HepG2 (cell line): ENCODE data around the gene ARL10. TPM values are rescaled to one million over a fixed set of nuclear protein-coding genes. Genes with fewer than 3 reads are reported as not detected.

ENCODE experiments used
- ATAC-seq: fragments of 200-7000 bp; cut with Tn5 transposase; 3 replicates; pipeline ENCODE4 v1.9.1; 2020; ENCODE audit warnings: mild to moderate bottlenecking, moderate library complexity
- BruUV-seq: library from RNA; stranded (reverse); fragments of 400-500 nt; replicated peaks from 2 replicates; lab custom pipeline; 2021; lab: Mats Ljungman, UMichigan
- CTCF ChIA-PET: fragments of 300-600 bp; formaldehyde crosslinking; extraction: SDS; loops from one replicate; lab custom pipeline; 2021; ENCODE audit warnings: low total read pairs, inconsistent platforms, low intra/inter-chr PET ratio; lab: Yijun Ruan, JAX
- POLR2A ChIA-PET: fragments of 350-600 bp; sonication (Branson Sonifier 250); formaldehyde crosslinking; loops from one replicate; lab custom pipeline; 2020; ENCODE audit warnings: antibody characterized with exemption, inconsistent platforms; lab: Yijun Ruan, JAX
- DNase-seq: peaks from one replicate; pipeline ENCODE4 v3.0.0-alpha.2; 2015; ENCODE audit warnings: low spot score
- FAIRE-seq: peaks from 3 replicates; lab custom pipeline; 2011; peaks lifted over from hg19 to GRCh38; lab: Jason Lieb, UNC
- H2AFZ ChIP-seq: one replicate; pipeline ENCODE4 v1.6.1; 2011; ENCODE audit warnings: low read length, inconsistent platforms
- H3K27ac ChIP-seq: fragments of 300-600 bp; 3 replicates; pipeline ENCODE4 v1.8.0; 2011; ENCODE audit warnings: mixed run types, mild to moderate bottlenecking, mixed read lengths, low read length, inconsistent platforms; ENCODE audit not compliant: insufficient read depth; ENCODE audit errors: extremely low read length
- H3K27me3 ChIP-seq, 2 experiments: fragments of 200-600 bp in 1 of 2; 2 replicates in 1 of 2; 3 replicates in 1 of 2; pipeline versions ENCODE4 v1.6.0 to v1.8.0; 2011; ENCODE audit warnings: low read length in 2 of 2, mild to moderate bottlenecking in 2 of 2, moderate library complexity in 2 of 2, inconsistent platforms in 1 of 2; ENCODE audit not compliant: insufficient read depth in 2 of 2, control insufficient read depth in 1 of 2
- H3K36me3 ChIP-seq, 2 experiments: fragments of 200-600 bp in 1 of 2; replicated peaks in 1 of 2; 2 replicates in 1 of 2; 3 replicates in 1 of 2; pipeline versions ENCODE4 v1.5.1 to v1.8.0; 2011; ENCODE audit warnings: low read length in 2 of 2, inconsistent platforms in 1 of 2; ENCODE audit not compliant: insufficient read depth in 2 of 2, control insufficient read depth in 1 of 2
- H3K4me1 ChIP-seq: 2 replicates; pipeline ENCODE4 v1.5.1; 2012; ENCODE audit warnings: low read length, inconsistent platforms; ENCODE audit not compliant: insufficient read depth
- H3K4me2 ChIP-seq: 2 replicates; pipeline ENCODE4 v1.6.0; 2011; ENCODE audit warnings: low read depth, low read length, inconsistent platforms
- H3K4me3 ChIP-seq, 3 experiments: fragments of 200-600 bp in 1 of 3; sonication (generic), shearing (Covaris generic) in 1 of 3; replicated peaks in 1 of 3; 2 replicates each; pipeline ENCODE4 v1.5.1; 2011 to 2016; ENCODE audit warnings: low read length in 3 of 3, inconsistent platforms in 2 of 3, low read depth in 2 of 3, mild to moderate bottlenecking in 2 of 3, control low read depth in 1 of 3, mixed read lengths in 1 of 3; ENCODE audit not compliant: insufficient read depth in 1 of 3
- H3K79me2 ChIP-seq: one replicate; pipeline ENCODE4 v1.6.1; 2011; ENCODE audit warnings: low read length, inconsistent platforms; ENCODE audit not compliant: insufficient read depth
- H3K9ac ChIP-seq: 2 replicates; pipeline ENCODE4 v1.6.0; 2011; ENCODE audit warnings: mild to moderate bottlenecking, low read depth, low read length, inconsistent platforms; ENCODE audit not compliant: insufficient read depth
- H3K9me3 ChIP-seq: 2 replicates; pipeline ENCODE4 v1.5.1; 2012; ENCODE audit warnings: mild to moderate bottlenecking, low read length
- H4K20me1 ChIP-seq: 2 replicates; pipeline ENCODE4 v1.6.0; 2011; ENCODE audit warnings: inconsistent platforms, mild to moderate bottlenecking, low read length, moderate library complexity; ENCODE audit not compliant: insufficient read depth
- CBX1 ChIP-seq: IDR thresholded peaks from one replicate; pipeline ENCODE4 v1.6.1; 2016; ENCODE audit warnings: antibody characterized with exemption, low read depth
- DMAP1 ChIP-seq: IDR thresholded peaks from 2 replicates; pipeline ENCODE4 v1.6.1; 2016
- HNRNPUL1 ChIP-seq: fragments of 200-400 bp; formaldehyde crosslinking; IDR thresholded peaks from 2 replicates; pipeline ENCODE4 v1.6.1; 2017; ENCODE audit warnings: low read depth, mild to moderate bottlenecking, low read length, moderate library complexity
- PCBP1 ChIP-seq: fragments of 200-400 bp; formaldehyde crosslinking; IDR thresholded peaks from 2 replicates; pipeline ENCODE4 v1.6.1; 2017; ENCODE audit warnings: mild to moderate bottlenecking, low read depth, low read length, borderline replicate concordance
- RXRB ChIP-seq: IDR thresholded peaks from 2 replicates; pipeline ENCODE4 v1.6.1; 2016; ENCODE audit warnings: borderline replicate concordance, missing genetic modification reagents, missing compliant biosample characterization
- ZBTB38 ChIP-seq: sonication (generic); formaldehyde crosslinking; IDR thresholded peaks from 2 replicates; pipeline ENCODE4 v1.5.1; 2020; ENCODE audit warnings: mild to moderate bottlenecking, missing genetic modification reagents
- ZNF24 ChIP-seq: fragments of 450-650 bp; IDR thresholded peaks from 2 replicates; pipeline ENCODE4 v1.6.1; 2017; ENCODE audit warnings: antibody characterized with exemption, mild to moderate bottlenecking
- ZSCAN20 ChIP-seq: sonication (generic); formaldehyde crosslinking; IDR thresholded peaks from 2 replicates; pipeline ENCODE4 v1.4.0; 2020; ENCODE audit warnings: missing genetic modification reagents, mild to moderate bottlenecking, borderline replicate concordance
- WGBS: methylation state at CpG from one replicate; pipeline ENCODE4 v1.1.6; 2017; ENCODE audit warnings: low lambda C conversion rate; 5-methylcytosine and 5-hydroxymethylcytosine counted together
- in situ Hi-C: cut with HindIII; loops from 2 replicates; pipeline ENCODE4 v1.10.0; 2017; ENCODE audit warnings: low pct_unique_long_range_greater_than_20kb; ENCODE audit not compliant: extremely low pct_ligation_motif_present
- intact Hi-C: fragments of 100-400 bp; cut with micrococcal nuclease; formaldehyde crosslinking; loops from one replicate; pipeline ENCODE4 v1.10.0; 2022; ENCODE audit not compliant: unreplicated experiment
- polyA plus RNA-seq, 8 experiments: library from polyadenylated mRNA; depleted of rRNA in 3 of 8; stranded (reverse) in 7 of 8; unstranded in 1 of 8; fragments of >200 nt; fragmentation: Illumina TruSeq in 4 of 8; extraction: Trizol in 4 of 8; gene quantifications; 2 replicates each; pipeline versions ENCODE4 v1.2.1 to v1.2.3, GENCODE V29; 2011 to 2016; ENCODE audit warnings: low read depth in 4 of 8, missing spikeins in 1 of 8, mixed read lengths in 1 of 8; ENCODE audit not compliant: insufficient read depth in 1 of 8
- total RNA-seq, 5 experiments: library from RNA; depleted of rRNA; stranded (reverse); fragments of >200 nt; fragmentation: Illumina TruSeq; extraction: Trizol; gene quantifications; 2 replicates each; pipeline ENCODE4 v1.2.3, GENCODE V29; 2016; ENCODE audit warnings: low read depth in 1 of 5
- TF ChIP-seq, protein P1 (sequence below): sonication (generic); formaldehyde crosslinking; IDR thresholded peaks from 2 replicates; pipeline ENCODE4 v1.5.0; 2020; ENCODE audit warnings: missing genetic modification reagents
- TF ChIP-seq, protein P2 (sequence below): sonication (generic); formaldehyde crosslinking; IDR thresholded peaks from 2 replicates; pipeline ENCODE4 v1.8.1; 2023; ENCODE audit warnings: mild to moderate bottlenecking, inconsistent platforms, moderate library complexity, missing genetic modification reagents, borderline replicate concordance
- TF ChIP-seq, protein P3 (sequence below): sonication (generic); formaldehyde crosslinking; IDR thresholded peaks from 2 replicates; pipeline ENCODE4 v1.8.0; 2022; ENCODE audit warnings: low read depth, missing genetic modification reagents

The ARL10 gene
- total and polyA plus RNA-seq, 2 of the 13 experiments (the other 11 are each of a cell fraction or from before 2014, with no cell fraction given): 0.18 to 0.50 TPM

DNA sequence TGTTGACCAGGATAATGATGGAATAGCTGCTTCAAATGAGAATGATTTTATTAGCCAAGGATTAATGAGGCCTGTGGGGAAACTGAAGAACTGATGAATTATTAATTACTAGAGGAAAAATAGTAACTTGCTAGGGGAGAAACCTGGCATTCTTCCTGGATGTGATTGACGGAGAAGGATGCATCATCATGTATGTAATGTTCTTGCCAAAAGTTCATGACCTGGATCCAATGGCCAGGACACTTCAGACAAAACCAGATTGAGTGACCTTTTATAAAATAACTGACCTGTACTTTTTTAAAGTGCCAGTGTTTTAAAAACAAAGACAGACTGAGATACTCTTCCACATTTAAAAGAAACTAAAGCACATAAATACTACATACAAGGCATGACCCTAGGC is 27.4 kb upstream of the ARL10 start:
- H3K27ac ChIP-seq: no peak overlapping the region
- no peaks in the 10 kb centered on the region for H3K79me2 ChIP-seq
- intact Hi-C loops: no loop called here
- no peak for FAIRE-seq
- H3K4me2 ChIP-seq: no peak overlapping the region
- no peaks in the 10 kb centered on the region; a peak in 1 of 5 replicates for H3K36me3 ChIP-seq
- no peaks in the 10 kb centered on the region for H4K20me1 ChIP-seq
- no peak overlapping the region for H3K9ac ChIP-seq
- 95% methylated on average over 1 of the region's 1 CpG for WGBS
- peaks cover 42% of the 10 kb centered on the region for H3K4me1 ChIP-seq
- no peaks in the 10 kb centered on the region for H3K27me3 ChIP-seq
- no peak for ATAC-seq
- POLR2A ChIA-PET: no interaction called here
- H3K9me3 ChIP-seq: no peaks in the 10 kb centered on the region
- CTCF ChIA-PET: no interaction called here
- DNase-seq: no peak
- TF ChIP-seq, protein P1, sequence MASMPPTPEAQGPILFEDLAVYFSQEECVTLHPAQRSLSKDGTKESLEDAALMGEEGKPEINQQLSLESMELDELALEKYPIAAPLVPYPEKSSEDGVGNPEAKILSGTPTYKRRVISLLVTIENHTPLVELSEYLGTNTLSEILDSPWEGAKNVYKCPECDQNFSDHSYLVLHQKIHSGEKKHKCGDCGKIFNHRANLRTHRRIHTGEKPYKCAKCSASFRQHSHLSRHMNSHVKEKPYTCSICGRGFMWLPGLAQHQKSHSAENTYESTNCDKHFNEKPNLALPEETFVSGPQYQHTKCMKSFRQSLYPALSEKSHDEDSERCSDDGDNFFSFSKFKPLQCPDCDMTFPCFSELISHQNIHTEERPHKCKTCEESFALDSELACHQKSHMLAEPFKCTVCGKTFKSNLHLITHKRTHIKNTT (CRISPR knock-in tag): no peak
- TF ChIP-seq ZNF24: no peak
- TF ChIP-seq, protein P2, sequence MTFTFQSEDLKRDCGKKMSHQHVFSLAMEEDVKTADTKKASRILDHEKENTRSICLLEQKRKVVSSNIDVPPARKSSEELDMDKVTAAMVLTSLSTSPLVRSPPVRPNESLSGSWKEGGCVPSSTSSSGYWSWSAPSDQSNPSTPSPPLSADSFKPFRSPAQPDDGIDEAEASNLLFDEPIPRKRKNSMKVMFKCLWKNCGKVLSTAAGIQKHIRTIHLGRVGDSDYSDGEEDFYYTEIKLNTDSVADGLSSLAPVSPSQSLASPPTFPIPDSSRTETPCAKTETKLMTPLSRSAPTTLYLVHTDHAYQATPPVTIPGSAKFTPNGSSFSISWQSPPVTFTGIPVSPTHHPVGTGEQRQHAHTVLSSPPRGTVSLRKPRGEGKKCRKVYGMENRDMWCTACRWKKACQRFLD (CRISPR knock-in tag): no peak
- BruUV-seq: no TSS peak
- no peak overlapping the region for H2AFZ ChIP-seq
- in situ Hi-C loops: no loop called here
- no peak overlapping the region for H3K4me3 ChIP-seq

- no peaks in the 10 kb centered on the region for H3K27me3 ChIP-seq
- H3K4me1 ChIP-seq: peaks cover 42% of the 10 kb centered on the region
- in situ Hi-C loops (no loop called here), intact Hi-C loops (no loop called here)
- FAIRE-seq (peak; percentile 36), ATAC-seq (no peak), DNase-seq (no peak)
- ChIA-PET CTCF (no interaction called here), POLR2A (interaction anchor here (1.5 kb wide), 1 partner anchor 23 kb away, joined by 3 read pairs; no protein-coding TSS in a partner anchor)
- H3K9ac ChIP-seq: no peak overlapping the region
- no peak overlapping the region for H3K4me3 ChIP-seq
- no peaks in the 10 kb centered on the region; a peak in 1 of 5 replicates for H3K36me3 ChIP-seq
- H4K20me1 ChIP-seq: no peaks in the 10 kb centered on the region
- H2AFZ ChIP-seq: no peak overlapping the region
- H3K4me2 ChIP-seq: no peak overlapping the region
- WGBS: 57% methylated on average over 5 of the region's 5 CpGs
- H3K9me3 ChIP-seq: no peaks in the 10 kb centered on the region
- H3K79me2 ChIP-seq: no peaks in the 10 kb centered on the region
- H3K27ac ChIP-seq: no peak overlapping the region
- no TSS peak for BruUV-seq
- TF ChIP-seq ZBTB38 (CRISPR knock-in tag) (no peak), PCBP1 (no peak), ZSCAN20 (CRISPR knock-in tag) (no peak), HNRNPUL1 (no peak), RXRB (CRISPR knock-in tag) (peak; percentile 18; the same call in 1 of the 2 replicates), CBX1 (no peak), DMAP1 (CRISPR knock-in tag) (0 out of 2 replicates have a peak, but pooled peaks have one; percentile 23)
- TF ChIP-seq, protein P3, sequence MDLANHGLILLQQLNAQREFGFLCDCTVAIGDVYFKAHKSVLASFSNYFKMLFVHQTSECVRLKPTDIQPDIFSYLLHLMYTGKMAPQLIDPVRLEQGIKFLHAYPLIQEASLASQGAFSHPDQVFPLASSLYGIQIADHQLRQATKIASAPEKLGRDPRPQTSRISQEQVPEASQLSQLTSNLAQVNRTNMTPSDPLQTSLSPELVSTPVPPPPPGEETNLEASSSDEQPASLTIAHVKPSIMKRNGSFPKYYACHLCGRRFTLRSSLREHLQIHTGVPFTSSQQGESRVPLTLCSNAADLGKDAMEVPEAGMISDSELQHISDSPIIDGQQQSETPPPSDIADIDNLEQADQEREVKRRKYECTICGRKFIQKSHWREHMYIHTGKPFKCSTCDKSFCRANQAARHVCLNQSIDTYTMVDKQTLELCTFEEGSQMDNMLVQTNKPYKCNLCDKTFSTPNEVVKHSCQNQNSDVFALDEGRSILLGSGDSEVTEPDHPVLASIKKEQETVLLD (CRISPR knock-in tag): no peak
These were observed 26.0 kb upstream of the ARL10 start for GRCh38 chr5:176339304-176339703.
